Trophoblast cell (in vitro differentiated cells and primary cell): Measurements from ENCODE around the gene ITGBL1.

ENCODE experiments used
- DNase-seq, 2 donors: peaks; one replicate each; pipeline ENCODE4 v3.0.0-alpha.2; 2016
- H2AFZ ChIP-seq: 2 replicates; pipeline ENCODE4 v1.6.1; 2013; ENCODE audit warnings: low read length, moderate library complexity, mild to moderate bottlenecking; ENCODE audit not compliant: insufficient read depth, poor library complexity
- H2AK5ac ChIP-seq: 2 replicates; pipeline ENCODE4 v1.6.1; 2013; ENCODE audit warnings: mild to moderate bottlenecking, low read length
- H2BK120ac ChIP-seq: 2 replicates; pipeline ENCODE4 v1.6.1; 2013; ENCODE audit warnings: low read length, mild to moderate bottlenecking, moderate library complexity; ENCODE audit not compliant: insufficient read depth, poor library complexity
- H2BK12ac ChIP-seq: 2 replicates; pipeline ENCODE4 v1.6.1; 2013; ENCODE audit warnings: mild to moderate bottlenecking, low read length, moderate library complexity
- H2BK5ac ChIP-seq: 2 replicates; pipeline ENCODE4 v1.6.1; 2013; ENCODE audit warnings: low read length, low read depth, moderate library complexity, mild to moderate bottlenecking; ENCODE audit not compliant: poor library complexity
- H3K14ac ChIP-seq: 2 replicates; pipeline ENCODE4 v1.6.1; 2013; ENCODE audit warnings: mild to moderate bottlenecking, low read length
- H3K18ac ChIP-seq: 2 replicates; pipeline ENCODE4 v1.6.1; 2013; ENCODE audit warnings: mild to moderate bottlenecking, low read length
- H3K23ac ChIP-seq: 2 replicates; pipeline ENCODE4 v1.6.1; 2013; ENCODE audit warnings: low read length
- H3K27ac ChIP-seq: 2 replicates; pipeline ENCODE4 v1.5.1; 2013; ENCODE audit warnings: low read depth, mild to moderate bottlenecking, inconsistent platforms, low read length, moderate library complexity
- H3K27me3 ChIP-seq: 2 replicates; pipeline ENCODE4 v1.6.1; 2013; ENCODE audit warnings: inconsistent platforms, mild to moderate bottlenecking, low read length, moderate library complexity; ENCODE audit not compliant: insufficient read depth
- H3K36me3 ChIP-seq, 2 experiments: 1 replicate in 1 of 2; 2 replicates in 1 of 2; pipeline ENCODE4 v1.6.1; 2013; ENCODE audit warnings: low read length in 2 of 2, mild to moderate bottlenecking in 2 of 2, moderate library complexity in 1 of 2; ENCODE audit not compliant: insufficient read depth in 2 of 2, control insufficient read depth in 1 of 2
- H3K4ac ChIP-seq: 2 replicates; pipeline ENCODE4 v1.6.1; 2013; ENCODE audit warnings: low read depth, mild to moderate bottlenecking, low read length, moderate library complexity
- H3K4me1 ChIP-seq, 2 experiments: 1 replicate in 1 of 2; 2 replicates in 1 of 2; pipeline ENCODE4 v1.6.1; 2013; ENCODE audit warnings: low read length in 2 of 2, mild to moderate bottlenecking in 2 of 2, moderate library complexity in 1 of 2; ENCODE audit not compliant: insufficient read depth in 2 of 2, control insufficient read depth in 1 of 2
- H3K4me2 ChIP-seq: 2 replicates; pipeline ENCODE4 v1.6.1; 2013; ENCODE audit warnings: inconsistent platforms, mild to moderate bottlenecking, low read length, moderate library complexity
- H3K4me3 ChIP-seq: 2 replicates; pipeline ENCODE4 v1.5.1; 2013; ENCODE audit warnings: mild to moderate bottlenecking, low read depth, low read length, inconsistent platforms
- H3K79me1 ChIP-seq: one replicate; pipeline ENCODE4 v1.6.1; 2013; ENCODE audit warnings: low read length
- H3K79me2 ChIP-seq: 2 replicates; pipeline ENCODE4 v1.6.1; 2013; ENCODE audit warnings: low read length, mild to moderate bottlenecking; ENCODE audit not compliant: control insufficient read depth, insufficient read depth, poor library complexity
- H3K9ac ChIP-seq: 2 replicates; pipeline ENCODE4 v1.6.1; 2013; ENCODE audit warnings: mild to moderate bottlenecking, low read length
- H3K9me3 ChIP-seq: 2 replicates; pipeline ENCODE4 v1.6.1; 2013; ENCODE audit warnings: low read depth, mild to moderate bottlenecking, control low read depth, inconsistent platforms, low read length; ENCODE audit not compliant: insufficient read depth
- H4K12ac ChIP-seq: 2 replicates; pipeline ENCODE4 v1.6.1; 2013; ENCODE audit warnings: low read depth, mild to moderate bottlenecking, low read length, moderate library complexity
- H4K8ac ChIP-seq: 2 replicates; pipeline ENCODE4 v1.6.1; 2013; ENCODE audit warnings: low read depth, mild to moderate bottlenecking, low read length, moderate library complexity
- H4K91ac ChIP-seq: one replicate; pipeline ENCODE4 v1.6.1; 2013; ENCODE audit warnings: low read depth, mild to moderate bottlenecking, low read length, moderate library complexity
- WGBS: extraction: QIAGEN DNeasy Blood & Tissue Kit; methylation state at CpG from one replicate; pipeline ENCODE4 v1.1.7; 2013; ENCODE audit warnings: missing lambda C conversion rate; ENCODE audit not compliant: insufficient read length, insufficient coverage; ENCODE audit errors: extremely low coverage; 5-methylcytosine and 5-hydroxymethylcytosine counted together

ITGBL1 gene

GRCh38 chr13:101627556-101627943 lies 175.1 kb downstream of the ITGBL1 start:
- Histone ChIP-seq H3K79me1 (no peaks in the 10 kb centered on the region), H3K9me3 (no peaks in the 10 kb centered on the region), H3K27ac (no peak overlapping the region), H3K4me2 (no peak overlapping the region), H2AFZ (no peak overlapping the region), H2AK5ac (no peak overlapping the region), H3K4ac (no peak overlapping the region), H2BK12ac (no peak overlapping the region), H2BK5ac (no peak overlapping the region), H4K91ac (no peak overlapping the region), H2BK120ac (no peak overlapping the region), H3K79me2 (no peaks in the 10 kb centered on the region), H3K23ac (no peak overlapping the region), H4K12ac (no peak overlapping the region), H3K9ac (no peak overlapping the region), H3K18ac (no peak overlapping the region), H3K14ac (no peak overlapping the region), H4K8ac (no peak overlapping the region), H3K4me1 (no peaks in the 10 kb centered on the region), H3K4me3 (no peak overlapping the region), H3K36me3 (no peaks in the 10 kb centered on the region), H3K27me3 (no peaks in the 10 kb centered on the region)
- no peak for DNase-seq
- no CpG with 5 or more reads among the region's 5 CpGs for WGBS

GRCh38 chr13:101628900-101629299 lies 176.4 kb downstream of the ITGBL1 start:
- no peak overlapping the region for H3K23ac ChIP-seq
- H3K9me3 ChIP-seq, result no peaks in the 10 kb centered on the region
- no peak overlapping the region for H3K27ac ChIP-seq
- H4K91ac ChIP-seq, result no peak overlapping the region
- no peaks in the 10 kb centered on the region for H3K79me1 ChIP-seq
- H3K79me2 ChIP-seq, result no peaks in the 10 kb centered on the region
- no peaks in the 10 kb centered on the region for H3K4me1 ChIP-seq
- no peak for DNase-seq
- H2BK5ac ChIP-seq, result no peak overlapping the region
- no peak overlapping the region for H4K8ac ChIP-seq
- no peak overlapping the region for H2AK5ac ChIP-seq
- H3K4me2 ChIP-seq, result no peak overlapping the region
- no peak overlapping the region for H3K9ac ChIP-seq
- no peak overlapping the region for H3K18ac ChIP-seq
- no CpG with 5 or more reads among the region's 1 CpG for WGBS
- no peak overlapping the region for H4K12ac ChIP-seq
- no peaks in the 10 kb centered on the region for H3K36me3 ChIP-seq
- no peak overlapping the region for H2BK12ac ChIP-seq
- no peak overlapping the region for H2AFZ ChIP-seq
- H2BK120ac ChIP-seq, result no peak overlapping the region
- no peaks in the 10 kb centered on the region for H3K27me3 ChIP-seq
- no peak overlapping the region for H3K4me3 ChIP-seq
- no peak overlapping the region for H3K14ac ChIP-seq
- H3K4ac ChIP-seq, result no peak overlapping the region

GRCh38 chr13:101631395-101631794 lies 178.9 kb downstream of the ITGBL1 start:
- Histone ChIP-seq H2AFZ (no peak overlapping the region), H3K4me2 (no peak overlapping the region), H3K4ac (no peak overlapping the region), H3K4me3 (no peak overlapping the region), H2AK5ac (no peak overlapping the region), H3K14ac (no peak overlapping the region), H2BK120ac (no peak overlapping the region), H2BK5ac (no peak overlapping the region), H3K9me3 (no peaks in the 10 kb centered on the region), H4K8ac (no peak overlapping the region), H2BK12ac (no peak overlapping the region), H3K27ac (no peak overlapping the region), H3K79me2 (no peaks in the 10 kb centered on the region), H3K36me3 (no peaks in the 10 kb centered on the region), H3K9ac (no peak overlapping the region), H3K79me1 (no peaks in the 10 kb centered on the region), H4K12ac (no peak overlapping the region), H3K18ac (no peak overlapping the region), H3K4me1 (no peaks in the 10 kb centered on the region), H4K91ac (no peak overlapping the region), H3K23ac (no peak overlapping the region), H3K27me3 (no peaks in the 10 kb centered on the region)
- DNase-seq, result no peak

GRCh38 chr13:101634142-101634541 lies 181.7 kb downstream of the ITGBL1 start:
- H3K9ac ChIP-seq, result no peak overlapping the region
- H4K91ac ChIP-seq, result no peak overlapping the region
- no peak overlapping the region for H2AFZ ChIP-seq
- H3K79me2 ChIP-seq, result no peaks in the 10 kb centered on the region
- no peak overlapping the region for H3K4me2 ChIP-seq
- H4K12ac ChIP-seq, result no peak overlapping the region
- no peak for DNase-seq
- no peaks in the 10 kb centered on the region for H3K27me3 ChIP-seq
- no peak overlapping the region for H3K23ac ChIP-seq
- no peak overlapping the region for H3K27ac ChIP-seq
- H2BK12ac ChIP-seq, result no peak overlapping the region
- H4K8ac ChIP-seq, result no peak overlapping the region
- H3K79me1 ChIP-seq, result no peaks in the 10 kb centered on the region
- no peak overlapping the region for H3K4me3 ChIP-seq
- no peak overlapping the region for H3K4ac ChIP-seq
- H3K18ac ChIP-seq, result no peak overlapping the region
- WGBS, result no CpG with 5 or more reads among the region's 2 CpGs
- H3K9me3 ChIP-seq, result no peaks in the 10 kb centered on the region
- H3K14ac ChIP-seq, result no peak overlapping the region
- H3K4me1 ChIP-seq, result no peaks in the 10 kb centered on the region
- no peak overlapping the region for H2BK5ac ChIP-seq
- H3K36me3 ChIP-seq, result no peaks in the 10 kb centered on the region
- H2AK5ac ChIP-seq, result no peak overlapping the region
- no peak overlapping the region for H2BK120ac ChIP-seq

- Histone ChIP-seq H3K4me3 (no peak overlapping the region), H3K18ac (no peak overlapping the region), H4K91ac (no peak overlapping the region), H3K23ac (no peak overlapping the region), H3K4me1 (no peaks in the 10 kb centered on the region), H2BK120ac (no peak overlapping the region), H3K27ac (no peak overlapping the region), H3K4me2 (no peak overlapping the region), H3K9ac (no peak overlapping the region), H3K4ac (no peak overlapping the region), H3K79me1 (no peaks in the 10 kb centered on the region), H4K12ac (no peak overlapping the region), H2AFZ (no peak overlapping the region), H2BK5ac (no peak overlapping the region), H3K14ac (no peak overlapping the region), H3K27me3 (no peaks in the 10 kb centered on the region), H3K9me3 (no peaks in the 10 kb centered on the region), H3K79me2 (no peaks in the 10 kb centered on the region), H2BK12ac (no peak overlapping the region), H4K8ac (no peak overlapping the region), H3K36me3 (no peaks in the 10 kb centered on the region), H2AK5ac (no peak overlapping the region)
- DNase-seq, result no peak
- no CpG with 5 or more reads among the region's 1 CpG for WGBS
Measured at GRCh38 chr13:101639711-101640110, 187.2 kb downstream of the ITGBL1 start.
